Right renal pelvis (tissue), 4 donors: ENCODE results near the gene EPHA4. TPM values are rescaled to one million over a fixed set of nuclear protein-coding genes. Genes with fewer than 3 reads are reported as not detected.
"Not testable (repeated sequence)": the region's sequence is repeated elsewhere in the genome, so short reads cannot be mapped to it uniquely, and the experiment has no call there.

Experiments used
- DNase-seq, 4 donors: peaks; one replicate each; pipeline ENCODE4 v3.0.0-alpha.2; 2013; ENCODE audit warnings: low read depth in 4 of 4, low spot score in 3 of 4, missing footprints in 1 of 4
- polyA plus RNA-seq, 4 donors: library from polyadenylated mRNA; unstranded; fragments of 120-200 nt; gene quantifications; one replicate each; pipeline ENCODE4 v1.2.1, GENCODE V29; 2013; ENCODE audit not compliant: insufficient read length in 4 of 4

Gene EPHA4
- polyA plus RNA-seq, 4 donors: 51.1 to 69.1 (median 63.8) TPM

GRCh38 chr2:221513232-221513631 is 58.9 kb downstream of the EPHA4 start:
- DNase-seq: no peak

GRCh38 chr2:221511325-221511724 is 60.8 kb downstream of the EPHA4 start:
- not testable (repeated sequence) for DNase-seq

GRCh38 chr2:221506469-221506868 is 65.6 kb downstream of the EPHA4 start:
- no peak for DNase-seq

- DNase-seq: no peak
Observed at GRCh38 chr2:221505605-221506004, 66.5 kb downstream of the EPHA4 start.

- DNase-seq: no peak
Observed at GRCh38 chr2:221504905-221505304, 67.2 kb downstream of the EPHA4 start.

GRCh38 chr2:221503965-221504364 is 68.1 kb downstream of the EPHA4 start:
- no peak for DNase-seq

GRCh38 chr2:221502270-221503010 is 69.7 kb downstream of the EPHA4 start:
- no peak for DNase-seq

GRCh38 chr2:221501883-221502269 is 70.2 kb downstream of the EPHA4 start:
- no peak for DNase-seq

- DNase-seq: no peak
Observed at GRCh38 chr2:221501210-221501882, 70.8 kb downstream of the EPHA4 start.

- no peak for DNase-seq
Observed at GRCh38 chr2:221500501-221501209, 71.4 kb downstream of the EPHA4 start.

- no peak for DNase-seq
Observed at GRCh38 chr2:221495731-221496130, 76.4 kb downstream of the EPHA4 start.

GRCh38 chr2:221494556-221494955 is 77.5 kb downstream of the EPHA4 start:
- no peak for DNase-seq

- DNase-seq: no peak
Observed at GRCh38 chr2:221493391-221493790, 78.7 kb downstream of the EPHA4 start.

- DNase-seq: no peak
Observed at GRCh38 chr2:221492636-221493035, 79.5 kb downstream of the EPHA4 start.

GRCh38 chr2:221490506-221491060 is 81.5 kb downstream of the EPHA4 start:
- no peak for DNase-seq

- DNase-seq: no peak
Observed at GRCh38 chr2:221488136-221488807, 83.8 kb downstream of the EPHA4 start.

- DNase-seq: no peak
Observed at GRCh38 chr2:221486106-221486505, 86.0 kb downstream of the EPHA4 start.

GRCh38 chr2:221485503-221485870 is 86.6 kb downstream of the EPHA4 start:
- no peak for DNase-seq

- DNase-seq: no peak
Observed at GRCh38 chr2:221484761-221485502, 87.2 kb downstream of the EPHA4 start.
